GM23338 (cell line): ENCODE measurements around the gene RORB. TPM values are rescaled to one million over a fixed set of nuclear protein-coding genes. Genes with fewer than 3 reads are reported as not detected.

Experiments used
- ATAC-seq: fragments of 200-7000 bp; cut with Tn5 transposase; 3 replicates; pipeline ENCODE4 v1.9.1; 2020
- DNase-seq: peaks from one replicate; pipeline ENCODE4 v3.0.0-alpha.2; 2015; ENCODE audit warnings: low spot score
- H2AFZ ChIP-seq: fragments of 200-600 bp; sonication (generic); 2 replicates; pipeline ENCODE4 v1.8.0; 2016; ENCODE audit warnings: antibody characterized with exemption, mild to moderate bottlenecking, moderate library complexity
- H3F3A ChIP-seq: fragments of 200-600 bp; sonication (generic); replicated peaks from 2 replicates; pipeline ENCODE4 v1.8.0; 2017; ENCODE audit warnings: antibody characterized with exemption, mixed run types, low read depth
- H3K27ac ChIP-seq: fragments of 200-600 bp; sonication (generic); 2 replicates; pipeline ENCODE4 v1.6.1; 2016; ENCODE audit warnings: low read depth
- H3K27me3 ChIP-seq: fragments of 200-600 bp; sonication (generic); 2 replicates; pipeline ENCODE4 v1.8.0; 2016; ENCODE audit warnings: mild to moderate bottlenecking, mixed run types, moderate library complexity; ENCODE audit not compliant: insufficient read depth
- H3K36me3 ChIP-seq: fragments of 200-600 bp; sonication (generic); 2 replicates; pipeline ENCODE4 v1.8.0; 2016; ENCODE audit warnings: mild to moderate bottlenecking; ENCODE audit not compliant: insufficient read depth
- H3K4me1 ChIP-seq: fragments of 200-600 bp; sonication (generic); 2 replicates; pipeline ENCODE4 v1.8.0; 2016; ENCODE audit warnings: mild to moderate bottlenecking, moderate library complexity; ENCODE audit not compliant: insufficient read depth
- H3K4me2 ChIP-seq: fragments of 200-600 bp; sonication (generic); 2 replicates; pipeline ENCODE4 v1.7.1; 2017; ENCODE audit warnings: mixed run types
- H3K4me3 ChIP-seq: fragments of 200-600 bp; sonication (generic); 2 replicates; pipeline ENCODE4 v1.6.1; 2016; ENCODE audit warnings: mixed run types
- H3K79me2 ChIP-seq: fragments of 200-600 bp; sonication (generic); replicated peaks from 2 replicates; pipeline ENCODE4 v1.8.0; 2017; ENCODE audit warnings: mild to moderate bottlenecking; ENCODE audit not compliant: insufficient read depth
- H3K9me2 ChIP-seq: fragments of 200-600 bp; sonication (generic); 2 replicates; pipeline ENCODE4 v1.8.0; 2017; ENCODE audit not compliant: insufficient read depth
- H4K20me1 ChIP-seq: fragments of 200-600 bp; sonication (generic); replicated peaks from 2 replicates; pipeline ENCODE4 v1.8.0; 2017; ENCODE audit warnings: mild to moderate bottlenecking; ENCODE audit not compliant: insufficient read depth
- H3K27ac Mint-ChIP-seq: 2 replicates; pipeline ENCODE4 v1.8.0; 2020; ENCODE audit warnings: inconsistent platforms, mild to moderate bottlenecking, moderate library complexity, mixed read lengths
- H3K27me3 Mint-ChIP-seq: 3 replicates; pipeline ENCODE4 v1.8.0; 2022; ENCODE audit warnings: low read depth, mild to moderate bottlenecking, moderate library complexity, mixed read lengths, inconsistent platforms; ENCODE audit not compliant: insufficient read depth, poor library complexity
- H3K36me3 Mint-ChIP-seq: 3 replicates; pipeline ENCODE4 v1.8.0; 2021; ENCODE audit warnings: low read depth, mild to moderate bottlenecking, inconsistent platforms, moderate library complexity, mixed read lengths
- H3K4me1 Mint-ChIP-seq: 3 replicates; pipeline ENCODE4 v1.8.0; 2020; ENCODE audit warnings: mild to moderate bottlenecking, inconsistent platforms, mixed read lengths
- H3K4me3 Mint-ChIP-seq: 3 replicates; pipeline ENCODE4 v1.8.0; 2021; ENCODE audit warnings: moderate library complexity, mild to moderate bottlenecking, inconsistent platforms, mixed read lengths
- H3K9me3 Mint-ChIP-seq: 3 replicates; pipeline ENCODE4 v1.8.0; 2020; ENCODE audit warnings: moderate library complexity, mild to moderate bottlenecking, inconsistent platforms, mixed read lengths
- CREB1 ChIP-seq: fragments of 250-450 bp; sonication (Bioruptor Pico); IDR thresholded peaks from 2 replicates; pipeline ENCODE4 v1.5.0; 2020; ENCODE audit warnings: low read depth, mild to moderate bottlenecking, moderate library complexity
- EZH2 ChIP-seq: fragments of 200-600 bp; sonication (generic); IDR thresholded peaks from one replicate; pipeline ENCODE4 v1.8.0; 2017; ENCODE audit warnings: antibody characterized with exemption, mild to moderate bottlenecking, low read depth; ENCODE audit not compliant: unreplicated experiment
- EZH2phosphoT487 ChIP-seq: fragments of 200-600 bp; sonication (generic); IDR thresholded peaks from one replicate; pipeline ENCODE4 v1.8.1; 2018; ENCODE audit warnings: antibody characterized with exemption; ENCODE audit not compliant: unreplicated experiment
- JUNB ChIP-seq: IDR thresholded peaks from one replicate; pipeline ENCODE4 v1.6.1; 2016; ENCODE audit warnings: antibody characterized with exemption; ENCODE audit not compliant: unreplicated experiment
- NANOG ChIP-seq: IDR thresholded peaks from 2 replicates; pipeline ENCODE4 v1.6.1; 2016; ENCODE audit warnings: antibody characterized with exemption, borderline replicate concordance
- POLR2AphosphoS5 ChIP-seq: IDR thresholded peaks from 2 replicates; pipeline ENCODE4 v1.6.1; 2016; ENCODE audit warnings: antibody characterized with exemption, low read depth
- STAT1 ChIP-seq: IDR thresholded peaks from one replicate; pipeline ENCODE4 v1.6.1; 2016; ENCODE audit warnings: antibody characterized with exemption; ENCODE audit not compliant: unreplicated experiment
- ZNF114 ChIP-seq: fragments of 250-450 bp; sonication (Bioruptor Pico); IDR thresholded peaks from 2 replicates; pipeline ENCODE4 v1.5.0; 2020; ENCODE audit warnings: mild to moderate bottlenecking, moderate library complexity
- ZNF331 ChIP-seq: fragments of 250-450 bp; sonication (Bioruptor Pico); IDR thresholded peaks from 2 replicates; pipeline ENCODE4 v1.5.0; 2020; ENCODE audit warnings: low read depth, mild to moderate bottlenecking, moderate library complexity
- polyA plus RNA-seq: library from polyadenylated mRNA; unstranded; fragments of >200 nt; fragmentation: Nextera tagmentation; extraction: Ambion mirVana; gene quantifications from 2 replicates; pipeline ENCODE4 v1.2.1, GENCODE V29; 2016
- total RNA-seq: library from RNA; depleted of rRNA; stranded (reverse); fragments of >200 nt; shearing (Covaris generic); gene quantifications from 2 replicates; pipeline ENCODE4 v1.2.3, GENCODE V29; 2014
- TF ChIP-seq, protein P1 (sequence below): IDR thresholded peaks from 2 replicates; pipeline ENCODE4 v1.6.1; 2016; ENCODE audit warnings: antibody characterized with exemption
- TF ChIP-seq, protein P2 (sequence below), 2 experiments: fragments of 200-600 bp in 1 of 2; sonication (generic) in 1 of 2; conservative IDR thresholded peaks; 2 replicates each; pipeline versions ENCODE4 v1.5.1 to v1.6.1; 2016 to 2017; ENCODE audit warnings: antibody characterized with exemption in 2 of 2, low read depth in 2 of 2, mild to moderate bottlenecking in 2 of 2, moderate library complexity in 1 of 2
- TF ChIP-seq, protein P3 (sequence below): IDR thresholded peaks from one replicate; pipeline ENCODE4 v1.6.1; 2018; ENCODE audit warnings: antibody characterized with exemption; ENCODE audit not compliant: unreplicated experiment

RORB gene
- total and polyA plus RNA-seq, 2 experiments from 2014 or later = 1.2 to 4.5 TPM

DNA sequence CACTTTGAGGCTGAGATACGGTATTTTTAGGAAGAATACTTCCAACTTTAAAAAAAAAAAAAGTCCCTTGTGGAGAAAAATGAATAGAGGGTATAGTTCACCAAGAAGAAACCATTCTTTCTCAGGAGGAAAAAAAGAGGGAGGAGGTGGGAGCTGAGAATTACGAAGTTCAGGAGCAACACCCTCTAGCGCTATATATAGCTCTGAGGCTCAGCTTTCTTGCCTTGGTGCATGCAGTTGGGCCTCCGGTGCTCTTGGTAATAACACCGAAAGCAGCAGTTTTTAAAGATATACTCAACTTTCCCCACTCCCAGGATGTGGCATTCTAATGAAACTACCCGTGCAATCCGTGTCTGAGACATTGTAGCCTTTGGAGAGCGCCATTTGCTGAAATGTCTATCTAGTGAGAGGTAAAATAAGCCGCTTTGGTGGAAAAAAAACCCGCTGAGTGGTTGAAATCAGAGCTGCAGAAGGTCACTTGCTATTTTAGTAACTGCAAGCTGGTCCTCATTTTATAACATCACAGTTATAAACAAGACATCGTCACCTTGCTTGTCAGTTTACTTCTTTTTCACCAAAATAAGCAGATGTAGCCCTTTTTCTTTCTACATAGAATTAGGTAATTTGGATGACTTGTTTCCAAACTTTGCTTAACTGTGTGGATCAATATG lies 156.4 kb downstream of the RORB start:
- H3K9me2 ChIP-seq = no peaks in the 10 kb centered on the region
- H3K4me1 ChIP-seq = no peaks in the 10 kb centered on the region; the same call in 1 of the 2 replicates
- no peak overlapping the region for H3K4me3 Mint-ChIP-seq
- H3K27me3 Mint-ChIP-seq = no peaks in the 10 kb centered on the region
- H2AFZ ChIP-seq = peak overlapping the region; percentile 33; the same call in 1 of the 2 replicates
- no peaks in the 10 kb centered on the region for H3K27me3 ChIP-seq
- H3K27ac Mint-ChIP-seq = no peak overlapping the region; the same call in 1 of the 2 replicates
- ATAC-seq (peak; percentile 72), DNase-seq (peak; percentile 32)
- TF ChIP-seq CREB1 (CRISPR knock-in tag) (no peak), STAT1 (no peak), EZH2 (no peak)
- TF ChIP-seq, protein P1, sequence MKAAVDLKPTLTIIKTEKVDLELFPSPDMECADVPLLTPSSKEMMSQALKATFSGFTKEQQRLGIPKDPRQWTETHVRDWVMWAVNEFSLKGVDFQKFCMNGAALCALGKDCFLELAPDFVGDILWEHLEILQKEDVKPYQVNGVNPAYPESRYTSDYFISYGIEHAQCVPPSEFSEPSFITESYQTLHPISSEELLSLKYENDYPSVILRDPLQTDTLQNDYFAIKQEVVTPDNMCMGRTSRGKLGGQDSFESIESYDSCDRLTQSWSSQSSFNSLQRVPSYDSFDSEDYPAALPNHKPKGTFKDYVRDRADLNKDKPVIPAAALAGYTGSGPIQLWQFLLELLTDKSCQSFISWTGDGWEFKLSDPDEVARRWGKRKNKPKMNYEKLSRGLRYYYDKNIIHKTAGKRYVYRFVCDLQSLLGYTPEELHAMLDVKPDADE = no peak
- no peaks in the 10 kb centered on the region for H4K20me1 ChIP-seq
- H3K36me3 Mint-ChIP-seq = no peaks in the 10 kb centered on the region
- H3F3A ChIP-seq = no peaks in the 10 kb centered on the region
- H3K4me3 ChIP-seq = no peak overlapping the region
- no peak overlapping the region for H3K4me2 ChIP-seq
- peaks cover 9% of the 10 kb centered on the region for H3K4me1 Mint-ChIP-seq
- H3K36me3 ChIP-seq = no peaks in the 10 kb centered on the region
- H3K27ac ChIP-seq = no peak overlapping the region
- H3K79me2 ChIP-seq = no peaks in the 10 kb centered on the region
- H3K9me3 Mint-ChIP-seq = no peaks in the 10 kb centered on the region; the same call in 2 of the 3 replicates

DNA sequence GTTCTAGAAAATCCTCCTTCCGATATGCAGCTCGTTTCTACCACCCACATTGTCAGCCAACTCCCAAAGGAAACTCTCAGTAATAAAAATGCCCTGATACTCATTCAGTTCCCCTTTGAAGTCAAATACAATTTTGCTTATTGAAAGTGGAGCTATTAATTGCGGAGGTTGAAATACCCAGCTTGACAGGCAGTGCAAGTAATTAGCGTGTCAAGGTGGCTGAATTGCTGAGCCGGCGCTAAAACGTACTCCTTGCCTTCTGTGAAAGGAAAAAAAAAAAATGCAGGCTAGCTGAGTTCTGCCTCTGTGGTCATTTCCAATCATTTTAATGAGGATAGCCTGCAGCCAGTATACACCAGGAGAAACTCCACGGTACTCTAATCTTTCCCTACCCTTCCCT lies 165.5 kb downstream of the RORB start:
- H3K36me3 ChIP-seq = no peaks in the 10 kb centered on the region
- no peaks in the 10 kb centered on the region for H3K9me3 Mint-ChIP-seq
- H3K4me3 Mint-ChIP-seq = no peak overlapping the region
- ATAC-seq (no peak), DNase-seq (no peak)
- peaks cover 2% of the 10 kb centered on the region; the same call in 1 of the 2 replicates for H3K9me2 ChIP-seq
- H3K4me1 ChIP-seq = no peaks in the 10 kb centered on the region
- H3K27ac ChIP-seq = no peak overlapping the region
- no peak overlapping the region for H3K4me2 ChIP-seq
- H3K4me3 ChIP-seq = no peak overlapping the region
- H3F3A ChIP-seq = no peaks in the 10 kb centered on the region
- H3K79me2 ChIP-seq = no peaks in the 10 kb centered on the region
- H3K27me3 Mint-ChIP-seq = no peaks in the 10 kb centered on the region
- H3K4me1 Mint-ChIP-seq = no peaks in the 10 kb centered on the region
- no peak overlapping the region for H3K27ac Mint-ChIP-seq
- no peaks in the 10 kb centered on the region for H3K27me3 ChIP-seq
- H2AFZ ChIP-seq = no peak overlapping the region
- no peaks in the 10 kb centered on the region for H3K36me3 Mint-ChIP-seq
- H4K20me1 ChIP-seq = no peaks in the 10 kb centered on the region
- TF ChIP-seq STAT1 (no peak), EZH2 (no peak), JUNB (no peak), ZNF331 (CRISPR knock-in tag) (no peak), EZH2phosphoT487 (no peak), POLR2AphosphoS5 (no peak), NANOG (no peak), ZNF114 (CRISPR knock-in tag) (no peak)
- TF ChIP-seq, protein P1 = no peak
- TF ChIP-seq, protein P2, sequence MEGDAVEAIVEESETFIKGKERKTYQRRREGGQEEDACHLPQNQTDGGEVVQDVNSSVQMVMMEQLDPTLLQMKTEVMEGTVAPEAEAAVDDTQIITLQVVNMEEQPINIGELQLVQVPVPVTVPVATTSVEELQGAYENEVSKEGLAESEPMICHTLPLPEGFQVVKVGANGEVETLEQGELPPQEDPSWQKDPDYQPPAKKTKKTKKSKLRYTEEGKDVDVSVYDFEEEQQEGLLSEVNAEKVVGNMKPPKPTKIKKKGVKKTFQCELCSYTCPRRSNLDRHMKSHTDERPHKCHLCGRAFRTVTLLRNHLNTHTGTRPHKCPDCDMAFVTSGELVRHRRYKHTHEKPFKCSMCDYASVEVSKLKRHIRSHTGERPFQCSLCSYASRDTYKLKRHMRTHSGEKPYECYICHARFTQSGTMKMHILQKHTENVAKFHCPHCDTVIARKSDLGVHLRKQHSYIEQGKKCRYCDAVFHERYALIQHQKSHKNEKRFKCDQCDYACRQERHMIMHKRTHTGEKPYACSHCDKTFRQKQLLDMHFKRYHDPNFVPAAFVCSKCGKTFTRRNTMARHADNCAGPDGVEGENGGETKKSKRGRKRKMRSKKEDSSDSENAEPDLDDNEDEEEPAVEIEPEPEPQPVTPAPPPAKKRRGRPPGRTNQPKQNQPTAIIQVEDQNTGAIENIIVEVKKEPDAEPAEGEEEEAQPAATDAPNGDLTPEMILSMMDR (conservative IDR thresholded peaks at IDR 0.05; ENCODE audit: low read depth in 2 of 2) = no peak
- TF ChIP-seq, protein P3, sequence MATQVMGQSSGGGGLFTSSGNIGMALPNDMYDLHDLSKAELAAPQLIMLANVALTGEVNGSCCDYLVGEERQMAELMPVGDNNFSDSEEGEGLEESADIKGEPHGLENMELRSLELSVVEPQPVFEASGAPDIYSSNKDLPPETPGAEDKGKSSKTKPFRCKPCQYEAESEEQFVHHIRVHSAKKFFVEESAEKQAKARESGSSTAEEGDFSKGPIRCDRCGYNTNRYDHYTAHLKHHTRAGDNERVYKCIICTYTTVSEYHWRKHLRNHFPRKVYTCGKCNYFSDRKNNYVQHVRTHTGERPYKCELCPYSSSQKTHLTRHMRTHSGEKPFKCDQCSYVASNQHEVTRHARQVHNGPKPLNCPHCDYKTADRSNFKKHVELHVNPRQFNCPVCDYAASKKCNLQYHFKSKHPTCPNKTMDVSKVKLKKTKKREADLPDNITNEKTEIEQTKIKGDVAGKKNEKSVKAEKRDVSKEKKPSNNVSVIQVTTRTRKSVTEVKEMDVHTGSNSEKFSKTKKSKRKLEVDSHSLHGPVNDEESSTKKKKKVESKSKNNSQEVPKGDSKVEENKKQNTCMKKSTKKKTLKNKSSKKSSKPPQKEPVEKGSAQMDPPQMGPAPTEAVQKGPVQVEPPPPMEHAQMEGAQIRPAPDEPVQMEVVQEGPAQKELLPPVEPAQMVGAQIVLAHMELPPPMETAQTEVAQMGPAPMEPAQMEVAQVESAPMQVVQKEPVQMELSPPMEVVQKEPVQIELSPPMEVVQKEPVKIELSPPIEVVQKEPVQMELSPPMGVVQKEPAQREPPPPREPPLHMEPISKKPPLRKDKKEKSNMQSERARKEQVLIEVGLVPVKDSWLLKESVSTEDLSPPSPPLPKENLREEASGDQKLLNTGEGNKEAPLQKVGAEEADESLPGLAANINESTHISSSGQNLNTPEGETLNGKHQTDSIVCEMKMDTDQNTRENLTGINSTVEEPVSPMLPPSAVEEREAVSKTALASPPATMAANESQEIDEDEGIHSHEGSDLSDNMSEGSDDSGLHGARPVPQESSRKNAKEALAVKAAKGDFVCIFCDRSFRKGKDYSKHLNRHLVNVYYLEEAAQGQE = no peak
